RWPE1 (cell line): ENCODE results near the gene FRZB.
A peak's percentile ranks its signal among the peaks of the same experiment; 100 is the strongest.

Source experiments
- CTCF ChIA-PET: fragments of 350-600 bp; sonication (Branson Sonifier 250); formaldehyde crosslinking; extraction: SDS; loops from one replicate; lab custom pipeline; 2021; lab: Yijun Ruan, JAX
- POLR2A ChIA-PET: fragments of 400-600 bp; formaldehyde crosslinking; extraction: SDS; loops from one replicate; lab custom pipeline; 2020; ENCODE audit warnings: antibody characterized with exemption; ENCODE audit not compliant: low non-redundant PET; lab: Yijun Ruan, JAX
- DNase-seq: peaks from one replicate; pipeline ENCODE4 v3.0.0; 2012; ENCODE audit warnings: low spot score
- H3K27ac ChIP-seq: fragments of 450-650 bp; 2 replicates; pipeline ENCODE4 v1.5.1; 2017
- TF ChIP-seq, protein P1 (sequence below): fragments of 450-650 bp; conservative IDR thresholded peaks from 2 replicates; pipeline ENCODE4 v1.5.1; 2017; ENCODE audit warnings: low read depth, mild to moderate bottlenecking

FRZB gene, protein sequence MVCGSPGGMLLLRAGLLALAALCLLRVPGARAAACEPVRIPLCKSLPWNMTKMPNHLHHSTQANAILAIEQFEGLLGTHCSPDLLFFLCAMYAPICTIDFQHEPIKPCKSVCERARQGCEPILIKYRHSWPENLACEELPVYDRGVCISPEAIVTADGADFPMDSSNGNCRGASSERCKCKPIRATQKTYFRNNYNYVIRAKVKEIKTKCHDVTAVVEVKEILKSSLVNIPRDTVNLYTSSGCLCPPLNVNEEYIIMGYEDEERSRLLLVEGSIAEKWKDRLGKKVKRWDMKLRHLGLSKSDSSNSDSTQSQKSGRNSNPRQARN

DNA sequence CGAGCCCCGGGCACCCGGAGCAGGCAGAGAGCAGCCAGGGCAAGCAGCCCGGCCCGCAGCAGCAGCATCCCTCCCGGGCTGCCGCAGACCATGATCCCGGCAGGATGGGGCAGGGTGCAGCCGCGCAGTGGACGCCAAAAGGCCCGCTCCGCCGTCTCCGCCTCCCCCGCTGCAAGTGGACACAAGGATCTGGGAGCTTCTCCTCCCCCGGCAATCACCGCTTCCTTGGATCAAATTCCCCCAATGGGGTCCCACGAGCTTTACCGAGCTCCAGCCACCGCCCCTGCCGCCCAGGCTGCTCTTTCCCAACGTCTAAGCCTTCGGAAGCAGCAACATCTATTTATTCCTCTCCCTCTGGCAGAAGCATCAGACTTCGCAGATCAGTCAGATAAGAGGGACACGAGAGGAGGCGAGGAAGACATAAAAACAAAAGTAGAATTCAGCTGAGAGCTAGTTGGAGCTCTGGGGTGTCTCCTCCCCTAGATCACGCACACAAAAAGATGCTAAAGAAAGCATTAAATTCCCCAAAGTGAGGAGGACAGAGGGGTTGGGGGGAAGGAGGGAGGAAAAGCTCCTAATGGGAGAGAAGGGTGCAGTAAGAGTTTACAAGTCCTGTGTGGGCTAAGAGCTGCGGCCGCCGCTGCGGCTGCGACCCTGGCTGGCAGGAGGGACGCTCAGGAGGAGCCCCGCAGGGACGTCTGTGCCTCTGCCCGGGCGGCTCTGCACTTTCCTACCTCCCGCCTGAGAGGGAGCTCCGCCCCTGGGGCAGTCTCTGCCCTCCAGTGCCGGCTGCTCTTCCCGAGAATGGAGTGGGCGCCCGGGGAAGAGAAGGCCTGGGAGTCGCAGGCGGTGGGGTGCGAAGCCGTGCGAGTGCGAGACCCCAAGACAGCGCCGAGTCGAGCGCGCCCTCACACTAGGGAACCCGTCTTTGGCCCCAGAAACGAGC is at the start of gene FRZB:
Gene FRZB (minus strand): TSS at position 177 of the 946 bp plus-strand sequence. CDS start 85 bp downstream, at position 92.
- DNase-seq = peak; percentile 20
- ChIA-PET POLR2A (no interaction called here), CTCF (interaction anchor here (0.6 kb wide), 1 partner anchor 129 kb away, joined by 3 read pairs; no protein-coding TSS in a partner anchor)
- TF ChIP-seq, protein P1, sequence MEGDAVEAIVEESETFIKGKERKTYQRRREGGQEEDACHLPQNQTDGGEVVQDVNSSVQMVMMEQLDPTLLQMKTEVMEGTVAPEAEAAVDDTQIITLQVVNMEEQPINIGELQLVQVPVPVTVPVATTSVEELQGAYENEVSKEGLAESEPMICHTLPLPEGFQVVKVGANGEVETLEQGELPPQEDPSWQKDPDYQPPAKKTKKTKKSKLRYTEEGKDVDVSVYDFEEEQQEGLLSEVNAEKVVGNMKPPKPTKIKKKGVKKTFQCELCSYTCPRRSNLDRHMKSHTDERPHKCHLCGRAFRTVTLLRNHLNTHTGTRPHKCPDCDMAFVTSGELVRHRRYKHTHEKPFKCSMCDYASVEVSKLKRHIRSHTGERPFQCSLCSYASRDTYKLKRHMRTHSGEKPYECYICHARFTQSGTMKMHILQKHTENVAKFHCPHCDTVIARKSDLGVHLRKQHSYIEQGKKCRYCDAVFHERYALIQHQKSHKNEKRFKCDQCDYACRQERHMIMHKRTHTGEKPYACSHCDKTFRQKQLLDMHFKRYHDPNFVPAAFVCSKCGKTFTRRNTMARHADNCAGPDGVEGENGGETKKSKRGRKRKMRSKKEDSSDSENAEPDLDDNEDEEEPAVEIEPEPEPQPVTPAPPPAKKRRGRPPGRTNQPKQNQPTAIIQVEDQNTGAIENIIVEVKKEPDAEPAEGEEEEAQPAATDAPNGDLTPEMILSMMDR = no peak
- H3K27ac ChIP-seq = no peak within 1 kb of the TSS

DNA sequence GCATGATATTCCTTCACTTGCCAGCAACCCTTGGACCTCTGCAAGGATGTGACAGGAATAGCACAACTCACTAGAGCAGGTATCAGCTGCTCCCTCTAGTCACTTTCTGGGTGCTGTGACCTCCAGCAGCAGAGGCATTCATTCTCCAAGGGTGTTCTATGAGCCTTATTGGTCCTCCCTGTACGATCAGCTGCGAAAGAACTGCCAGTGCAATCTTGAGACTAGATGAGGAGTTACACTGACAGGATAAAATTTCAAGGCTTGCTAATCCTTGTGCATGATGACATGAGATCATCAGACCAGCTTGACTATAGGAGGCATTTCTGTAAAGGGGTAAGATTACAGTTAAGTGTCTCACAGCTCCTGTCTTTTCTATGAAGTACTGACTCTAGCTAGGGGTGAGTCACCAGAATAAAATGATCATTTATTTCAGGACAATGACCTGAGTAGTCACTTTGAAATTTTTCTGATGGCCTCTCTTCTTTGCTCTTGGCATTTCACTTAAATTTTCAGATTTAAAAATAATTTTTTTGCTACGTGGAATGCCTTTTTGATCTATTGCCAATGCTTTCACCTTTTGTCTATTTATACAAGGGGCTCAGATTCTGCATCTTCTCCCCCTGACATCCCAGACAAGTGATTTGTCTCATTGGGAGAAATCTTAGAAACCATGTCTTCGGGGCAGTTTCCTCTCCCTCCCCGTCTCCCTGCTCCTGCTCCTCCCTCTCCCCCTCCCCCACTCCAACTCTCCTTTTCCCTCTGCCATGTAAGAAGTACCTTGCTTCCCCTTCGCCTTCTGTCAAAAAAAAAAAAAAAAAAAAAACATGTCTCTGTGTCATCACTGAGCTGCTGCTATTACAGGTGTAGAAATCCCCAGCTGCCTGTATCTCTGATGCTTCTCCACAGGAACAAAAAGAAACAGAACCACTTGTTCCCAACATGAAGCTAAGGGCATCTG is 49.2 kb upstream of the FRZB start:
- POLR2A ChIA-PET = no interaction called here
- no peak overlapping the region for H3K27ac ChIP-seq
- CTCF ChIA-PET = no interaction called here
- peak; percentile 49 for DNase-seq
- TF ChIP-seq, protein P1 = no peak

DNA sequence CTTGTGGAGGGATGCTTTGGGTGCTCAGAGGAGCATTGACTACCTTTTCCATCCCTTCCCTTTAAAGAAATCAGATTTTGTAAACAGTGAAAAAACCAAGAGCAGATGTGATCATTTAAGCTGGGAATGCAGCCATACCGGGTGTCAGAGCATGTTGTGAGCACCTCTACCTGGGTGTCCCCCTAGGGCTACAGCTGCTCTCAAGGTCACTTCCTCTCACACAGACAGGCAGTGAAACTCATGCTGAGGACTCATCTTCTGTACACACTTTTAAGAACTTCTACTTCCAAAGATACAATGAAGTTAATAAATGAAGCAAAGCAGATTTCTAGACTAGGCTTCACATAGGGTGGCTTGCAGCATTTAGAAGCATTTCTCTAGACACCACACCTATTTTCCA is 48.4 kb upstream of the FRZB start:
- DNase-seq = no peak
- POLR2A ChIA-PET = no interaction called here
- CTCF ChIA-PET = no interaction called here
- H3K27ac ChIP-seq = no peak overlapping the region
- TF ChIP-seq, protein P1 = no peak

DNA sequence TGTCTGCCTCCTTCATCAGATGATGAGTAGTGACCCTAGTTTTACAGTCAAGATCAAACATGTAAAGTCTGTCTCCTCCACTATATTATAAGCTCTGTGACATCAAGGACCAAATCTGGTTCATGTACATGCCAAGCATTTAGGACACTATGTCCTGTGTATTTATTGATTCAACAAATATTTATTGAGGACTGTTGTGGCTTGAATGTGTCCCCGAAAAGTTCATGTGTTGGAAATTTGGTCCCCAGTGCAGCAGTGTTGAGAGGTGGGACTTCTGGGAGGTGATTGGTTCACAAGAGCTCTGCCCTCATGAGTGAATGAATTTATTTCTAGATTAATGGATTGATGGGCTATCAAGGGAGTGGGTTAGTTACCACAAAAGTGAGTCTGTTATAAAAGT is 46.6 kb upstream of the FRZB start:
- TF ChIP-seq, protein P1 = no peak
- ChIA-PET POLR2A (no interaction called here), CTCF (interaction anchor here (0.8 kb wide), 1 partner anchor 20 kb away, joined by 4 read pairs; no protein-coding TSS in a partner anchor)
- no peak overlapping the region for H3K27ac ChIP-seq
- DNase-seq = no peak

DNA sequence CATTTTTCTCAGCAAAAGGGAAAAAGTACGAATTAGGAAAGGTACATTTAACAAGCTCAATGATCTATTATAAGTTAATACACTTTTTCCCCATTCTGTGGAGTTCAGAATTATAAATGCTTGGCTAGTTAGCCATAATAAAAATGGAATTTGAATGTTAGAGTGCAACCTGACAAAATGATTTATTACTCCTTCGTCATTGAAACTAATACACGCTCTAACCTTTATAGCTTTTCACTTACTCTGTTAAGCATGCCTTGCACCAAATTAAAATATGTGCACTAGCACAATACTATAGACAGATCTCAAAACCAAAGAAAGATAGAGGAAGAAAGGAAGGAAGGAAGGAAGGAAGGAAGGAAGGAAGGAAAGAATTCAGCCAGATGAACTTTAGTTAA is 46.1 kb upstream of the FRZB start:
- DNase-seq = no peak
- POLR2A ChIA-PET = no interaction called here
- TF ChIP-seq, protein P1 = no peak
- no peak overlapping the region for H3K27ac ChIP-seq
- CTCF ChIA-PET = interaction anchor here (0.8 kb wide), 1 partner anchor 19 kb away, joined by 4 read pairs; no protein-coding TSS in a partner anchor
